IPS-20b (cell line): ENCODE measurements around the gene CDK18.

Source experiments
- H3K27ac ChIP-seq: one replicate; pipeline ENCODE4 v1.5.1; 2013; ENCODE audit warnings: low read length
- H3K27me3 ChIP-seq: 2 replicates; pipeline ENCODE4 v1.6.1; 2013; ENCODE audit warnings: mild to moderate bottlenecking, low read length, inconsistent platforms; ENCODE audit not compliant: insufficient read depth
- H3K36me3 ChIP-seq: 2 replicates; pipeline ENCODE4 v1.6.1; 2013; ENCODE audit warnings: low read depth, mild to moderate bottlenecking, inconsistent platforms, low read length, moderate library complexity; ENCODE audit not compliant: insufficient read depth
- H3K4me1 ChIP-seq: 2 replicates; pipeline ENCODE4 v1.6.1; 2013; ENCODE audit warnings: mild to moderate bottlenecking, control low read depth, inconsistent platforms, low read length, moderate library complexity; ENCODE audit not compliant: insufficient read depth
- H3K4me3 ChIP-seq: 2 replicates; pipeline ENCODE4 v1.5.1; 2013; ENCODE audit warnings: mild to moderate bottlenecking, low read length, inconsistent platforms
- H3K9ac ChIP-seq: 2 replicates; pipeline ENCODE4 v1.6.1; 2013; ENCODE audit warnings: low read depth, mild to moderate bottlenecking, inconsistent platforms, low read length, moderate library complexity
- H3K9me3 ChIP-seq: 2 replicates; pipeline ENCODE4 v1.6.1; 2013; ENCODE audit warnings: mild to moderate bottlenecking, low read depth, low read length, inconsistent platforms; ENCODE audit not compliant: insufficient read depth

CDK18 gene

GRCh38 chr1:205508227-205508714 lies 3.8 kb downstream of the CDK18 start:
- no peaks in the 10 kb centered on the region for H3K9me3 ChIP-seq
- H3K27me3 ChIP-seq, result no peaks in the 10 kb centered on the region
- H3K4me1 ChIP-seq, result peaks cover 10% of the 10 kb centered on the region; the same call in 1 of the 2 replicates
- H3K27ac ChIP-seq, result no peak overlapping the region
- H3K4me3 ChIP-seq, result no peak overlapping the region
- H3K36me3 ChIP-seq, result no peaks in the 10 kb centered on the region; the same call in 1 of the 2 replicates
- H3K9ac ChIP-seq, result no peak overlapping the region

- Histone ChIP-seq H3K9me3 (no peaks in the 10 kb centered on the region), H3K4me1 (peaks cover 14% of the 10 kb centered on the region; the same call in 1 of the 2 replicates), H3K36me3 (no peaks in the 10 kb centered on the region; the same call in 1 of the 2 replicates), H3K9ac (no peak overlapping the region), H3K4me3 (no peak overlapping the region), H3K27me3 (no peaks in the 10 kb centered on the region), H3K27ac (no peak overlapping the region)
Observed at GRCh38 chr1:205510308-205510950, 6.0 kb downstream of the CDK18 start.

- Histone ChIP-seq H3K4me1 (peaks cover 9% of the 10 kb centered on the region; the same call in 1 of the 2 replicates), H3K36me3 (no peaks in the 10 kb centered on the region; the same call in 1 of the 2 replicates), H3K27ac (no peak overlapping the region), H3K27me3 (no peaks in the 10 kb centered on the region), H3K9ac (no peak overlapping the region), H3K4me3 (no peak overlapping the region), H3K9me3 (no peaks in the 10 kb centered on the region)
Observed at GRCh38 chr1:205510951-205511330, 6.5 kb downstream of the CDK18 start.

- Histone ChIP-seq H3K9ac (no peak overlapping the region), H3K4me1 (peaks cover 6% of the 10 kb centered on the region; the same call in 1 of the 2 replicates), H3K36me3 (no peaks in the 10 kb centered on the region; the same call in 1 of the 2 replicates), H3K4me3 (no peak overlapping the region), H3K9me3 (no peaks in the 10 kb centered on the region), H3K27me3 (no peaks in the 10 kb centered on the region), H3K27ac (no peak overlapping the region)
Observed at GRCh38 chr1:205512059-205513045, 7.9 kb downstream of the CDK18 start.

- Histone ChIP-seq H3K27me3 (no peaks in the 10 kb centered on the region), H3K4me3 (no peak overlapping the region), H3K4me1 (peaks cover 10% of the 10 kb centered on the region; the same call in 1 of the 2 replicates), H3K36me3 (no peaks in the 10 kb centered on the region), H3K9ac (no peak overlapping the region), H3K27ac (no peak overlapping the region), H3K9me3 (no peaks in the 10 kb centered on the region)
Observed at GRCh38 chr1:205513774-205514173, 9.3 kb downstream of the CDK18 start.

GRCh38 chr1:205514211-205515142 lies 10.0 kb downstream of the CDK18 start:
- Histone ChIP-seq H3K27ac (no peak overlapping the region), H3K36me3 (no peaks in the 10 kb centered on the region), H3K4me1 (peaks cover 16% of the 10 kb centered on the region; the same call in 1 of the 2 replicates), H3K9me3 (no peaks in the 10 kb centered on the region), H3K4me3 (no peak overlapping the region), H3K9ac (no peak overlapping the region), H3K27me3 (no peaks in the 10 kb centered on the region)

- H3K27ac ChIP-seq, result no peak overlapping the region
- H3K9me3 ChIP-seq, result no peaks in the 10 kb centered on the region
- no peaks in the 10 kb centered on the region for H3K27me3 ChIP-seq
- peaks cover 22% of the 10 kb centered on the region; the same call in 1 of the 2 replicates for H3K4me1 ChIP-seq
- H3K9ac ChIP-seq, result no peak overlapping the region
- no peak overlapping the region for H3K4me3 ChIP-seq
- H3K36me3 ChIP-seq, result no peaks in the 10 kb centered on the region
Observed at GRCh38 chr1:205515781-205516253, 11.3 kb downstream of the CDK18 start.

GRCh38 chr1:205516362-205516761 lies 11.9 kb downstream of the CDK18 start:
- Histone ChIP-seq H3K4me3 (no peak overlapping the region), H3K4me1 (peaks cover 22% of the 10 kb centered on the region; the same call in 1 of the 2 replicates), H3K9ac (no peak overlapping the region), H3K36me3 (no peaks in the 10 kb centered on the region), H3K27ac (no peak overlapping the region), H3K27me3 (no peaks in the 10 kb centered on the region), H3K9me3 (no peaks in the 10 kb centered on the region)

- peaks cover 22% of the 10 kb centered on the region; the same call in 1 of the 2 replicates for H3K4me1 ChIP-seq
- H3K27me3 ChIP-seq, result no peaks in the 10 kb centered on the region
- H3K27ac ChIP-seq, result no peak overlapping the region
- no peaks in the 10 kb centered on the region for H3K36me3 ChIP-seq
- H3K4me3 ChIP-seq, result no peak overlapping the region
- no peaks in the 10 kb centered on the region for H3K9me3 ChIP-seq
- H3K9ac ChIP-seq, result no peak overlapping the region
Observed at GRCh38 chr1:205517288-205517687, 12.8 kb downstream of the CDK18 start.

- Histone ChIP-seq H3K27ac (no peak overlapping the region), H3K9ac (no peak overlapping the region), H3K27me3 (no peaks in the 10 kb centered on the region), H3K36me3 (no peaks in the 10 kb centered on the region), H3K4me1 (peaks cover 22% of the 10 kb centered on the region; the same call in 1 of the 2 replicates), H3K9me3 (no peaks in the 10 kb centered on the region), H3K4me3 (no peak overlapping the region)
Observed at GRCh38 chr1:205517763-205518162, 13.3 kb downstream of the CDK18 start.
